Measurements from ENCODE around the gene AP4S1.

- TF ChIP-seq, protein P1, sequence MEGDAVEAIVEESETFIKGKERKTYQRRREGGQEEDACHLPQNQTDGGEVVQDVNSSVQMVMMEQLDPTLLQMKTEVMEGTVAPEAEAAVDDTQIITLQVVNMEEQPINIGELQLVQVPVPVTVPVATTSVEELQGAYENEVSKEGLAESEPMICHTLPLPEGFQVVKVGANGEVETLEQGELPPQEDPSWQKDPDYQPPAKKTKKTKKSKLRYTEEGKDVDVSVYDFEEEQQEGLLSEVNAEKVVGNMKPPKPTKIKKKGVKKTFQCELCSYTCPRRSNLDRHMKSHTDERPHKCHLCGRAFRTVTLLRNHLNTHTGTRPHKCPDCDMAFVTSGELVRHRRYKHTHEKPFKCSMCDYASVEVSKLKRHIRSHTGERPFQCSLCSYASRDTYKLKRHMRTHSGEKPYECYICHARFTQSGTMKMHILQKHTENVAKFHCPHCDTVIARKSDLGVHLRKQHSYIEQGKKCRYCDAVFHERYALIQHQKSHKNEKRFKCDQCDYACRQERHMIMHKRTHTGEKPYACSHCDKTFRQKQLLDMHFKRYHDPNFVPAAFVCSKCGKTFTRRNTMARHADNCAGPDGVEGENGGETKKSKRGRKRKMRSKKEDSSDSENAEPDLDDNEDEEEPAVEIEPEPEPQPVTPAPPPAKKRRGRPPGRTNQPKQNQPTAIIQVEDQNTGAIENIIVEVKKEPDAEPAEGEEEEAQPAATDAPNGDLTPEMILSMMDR (IDR thresholded peaks at IDR 0.05) = no peak
- TF ChIP-seq SIN3A (IDR thresholded peaks at IDR 0.05; ENCODE audit: borderline replicate concordance, insufficient read depth, low read depth, low read length) = no peak
- TF ChIP-seq, protein P2, sequence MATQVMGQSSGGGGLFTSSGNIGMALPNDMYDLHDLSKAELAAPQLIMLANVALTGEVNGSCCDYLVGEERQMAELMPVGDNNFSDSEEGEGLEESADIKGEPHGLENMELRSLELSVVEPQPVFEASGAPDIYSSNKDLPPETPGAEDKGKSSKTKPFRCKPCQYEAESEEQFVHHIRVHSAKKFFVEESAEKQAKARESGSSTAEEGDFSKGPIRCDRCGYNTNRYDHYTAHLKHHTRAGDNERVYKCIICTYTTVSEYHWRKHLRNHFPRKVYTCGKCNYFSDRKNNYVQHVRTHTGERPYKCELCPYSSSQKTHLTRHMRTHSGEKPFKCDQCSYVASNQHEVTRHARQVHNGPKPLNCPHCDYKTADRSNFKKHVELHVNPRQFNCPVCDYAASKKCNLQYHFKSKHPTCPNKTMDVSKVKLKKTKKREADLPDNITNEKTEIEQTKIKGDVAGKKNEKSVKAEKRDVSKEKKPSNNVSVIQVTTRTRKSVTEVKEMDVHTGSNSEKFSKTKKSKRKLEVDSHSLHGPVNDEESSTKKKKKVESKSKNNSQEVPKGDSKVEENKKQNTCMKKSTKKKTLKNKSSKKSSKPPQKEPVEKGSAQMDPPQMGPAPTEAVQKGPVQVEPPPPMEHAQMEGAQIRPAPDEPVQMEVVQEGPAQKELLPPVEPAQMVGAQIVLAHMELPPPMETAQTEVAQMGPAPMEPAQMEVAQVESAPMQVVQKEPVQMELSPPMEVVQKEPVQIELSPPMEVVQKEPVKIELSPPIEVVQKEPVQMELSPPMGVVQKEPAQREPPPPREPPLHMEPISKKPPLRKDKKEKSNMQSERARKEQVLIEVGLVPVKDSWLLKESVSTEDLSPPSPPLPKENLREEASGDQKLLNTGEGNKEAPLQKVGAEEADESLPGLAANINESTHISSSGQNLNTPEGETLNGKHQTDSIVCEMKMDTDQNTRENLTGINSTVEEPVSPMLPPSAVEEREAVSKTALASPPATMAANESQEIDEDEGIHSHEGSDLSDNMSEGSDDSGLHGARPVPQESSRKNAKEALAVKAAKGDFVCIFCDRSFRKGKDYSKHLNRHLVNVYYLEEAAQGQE (IDR thresholded peaks at IDR 0.05; ENCODE audit: insufficient read depth in 1 of 2, low read depth in 2 of 2, low read length in 1 of 2) = no peak
- no peak for TF ChIP-seq POLR2AphosphoS5 (IDR thresholded peaks at IDR 0.05; ENCODE audit: low read depth, low read length)
These were observed 81.3 kb downstream of the AP4S1 start for GRCh38 chr14:31106768-31107167.

Data from Panc1 (cell line).